ENCODE data around the gene LCE5A. TPM values are rescaled to one million over a fixed set of nuclear protein-coding genes. Genes with fewer than 3 reads are reported as not detected.

LCE5A gene
- polyA plus RNA-seq, 1 donor (not counting 4 experiments of a cell fraction or from before 2014, with no cell fraction given), result not detected

DNA sequence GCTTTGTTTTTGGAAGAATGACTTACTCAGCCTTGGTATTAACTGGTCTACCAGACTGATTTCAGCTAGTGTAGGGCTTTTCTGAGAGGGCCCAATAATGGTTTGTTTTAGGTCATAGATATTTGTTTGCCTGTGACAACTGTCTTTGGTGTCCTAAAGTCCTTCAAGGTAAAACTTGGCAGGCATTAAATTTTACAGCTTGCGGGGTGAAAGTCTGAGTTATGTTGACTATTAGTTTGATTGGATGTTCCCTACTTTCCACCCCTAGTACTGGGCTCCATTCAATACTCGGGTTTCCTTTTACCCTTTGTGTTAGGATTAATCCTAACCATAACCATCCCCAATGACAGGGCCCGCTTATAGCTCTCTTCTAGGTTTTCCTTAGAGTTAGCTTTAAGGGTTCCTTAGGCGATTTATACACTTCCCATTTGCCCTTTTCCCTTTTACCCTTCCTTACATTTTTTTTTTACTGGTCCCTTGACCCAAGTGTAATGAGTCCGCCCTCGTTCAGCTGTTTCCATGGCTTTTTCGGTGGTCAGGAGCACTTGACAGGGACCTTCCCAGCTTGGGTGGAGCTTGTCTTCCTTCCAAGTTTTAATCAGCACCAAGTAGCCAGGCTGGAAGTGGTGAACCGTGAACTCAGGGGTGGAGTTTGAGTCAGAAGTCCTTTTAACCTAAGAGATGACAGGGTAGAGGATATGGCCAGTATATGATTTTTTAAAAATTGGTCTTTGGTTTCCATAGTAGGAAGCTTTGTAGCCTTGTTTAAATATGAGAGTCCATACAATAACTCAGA lies 28.5 kb upstream of the LCE5A start:
- no peak for TF ChIP-seq EZH2 (IDR thresholded peaks at IDR 0.05; ENCODE audit: low read length)
- TF ChIP-seq CTCF (optimal IDR thresholded peaks at IDR 0.05 in 1 of 3, IDR thresholded peaks at IDR 0.05 in 1 of 3, conservative IDR thresholded peaks at IDR 0.05 in 1 of 3; ENCODE audit: extremely low read depth in 1 of 3, insufficient read depth in 2 of 3, low read length in 3 of 3), result no peak
- no peaks in the 10 kb centered on the region for H3K4me1 ChIP-seq (ENCODE audit: control insufficient read depth, extremely low read depth, insufficient read depth, low read length)
- H2AFZ ChIP-seq (ENCODE audit: control insufficient read depth, low read length), result no peak overlapping the region
- peaks cover 5% of the 10 kb centered on the region for H3K9me3 ChIP-seq (ENCODE audit: control insufficient read depth, low read depth, low read length)
- H3K9me1 ChIP-seq (ENCODE audit: control insufficient read depth, extremely low read depth, insufficient read depth, low read length), result no peaks in the 10 kb centered on the region
- H3K79me2 ChIP-seq (ENCODE audit: control insufficient read depth, insufficient read depth, low read length), result no peaks in the 10 kb centered on the region
- no peaks in the 10 kb centered on the region for H3K36me3 ChIP-seq (ENCODE audit: control insufficient read depth in 2 of 2, extremely low read depth in 1 of 2, insufficient read depth in 2 of 2, low read length in 2 of 2)
- no peaks in the 10 kb centered on the region for H3K27me3 ChIP-seq (ENCODE audit: control insufficient read depth, extremely low read depth, insufficient read depth, low read length)
- H3K4me3 ChIP-seq (ENCODE audit: control insufficient read depth in 2 of 3, extremely low read depth in 1 of 3, insufficient read depth in 2 of 3, low read depth in 1 of 3, low read length in 3 of 3), result no peak overlapping the region
- H4K20me1 ChIP-seq (ENCODE audit: control insufficient read depth, extremely low read depth, insufficient read depth, low read length), result no peaks in the 10 kb centered on the region
- no peak overlapping the region for H3K4me2 ChIP-seq (ENCODE audit: control insufficient read depth, extremely low read depth, insufficient read depth, low read depth, low read length)
- H3K9ac ChIP-seq (ENCODE audit: control insufficient read depth, extremely low read depth, insufficient read depth, low read length), result no peak overlapping the region
- dilution Hi-C loops (cut with MboI; ENCODE audit: extremely low pct_ligation_motif_present, low sequenced_read_pairs), result no loop called here
- no peak for FAIRE-seq
- H3K27ac ChIP-seq (ENCODE audit: control insufficient read depth, insufficient read depth, low read length), result no peak overlapping the region
- DNase-seq (ENCODE audit: low read depth, low spot score), result no peak

DNA sequence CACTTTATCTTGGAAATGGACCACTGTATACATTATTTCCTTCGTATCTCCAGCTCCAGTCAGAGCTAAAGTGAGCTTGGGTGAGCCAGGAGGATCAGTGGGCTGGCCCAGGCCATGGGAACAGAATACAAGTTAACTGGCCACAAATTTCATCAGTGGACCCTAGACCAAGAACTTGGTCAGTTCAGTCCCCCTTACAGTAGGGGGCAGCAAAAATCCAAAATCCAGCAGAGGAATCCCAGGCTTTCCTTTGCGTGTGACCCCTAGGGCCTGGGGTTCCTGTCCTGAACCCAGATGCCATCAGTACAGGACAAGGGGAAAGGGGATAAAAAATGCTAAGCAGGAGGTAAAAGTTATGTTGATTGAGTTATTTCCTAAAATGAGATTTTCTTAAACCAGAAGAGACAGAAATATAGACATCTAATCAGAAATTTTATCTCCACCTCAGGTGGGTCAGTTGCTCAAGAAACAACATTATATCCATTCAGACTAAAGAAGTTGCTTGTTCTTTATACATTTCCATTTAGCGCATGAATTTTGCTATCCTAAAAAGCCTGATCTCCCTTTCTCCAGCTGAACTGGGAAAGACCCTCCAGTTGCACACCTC lies 24.1 kb upstream of the LCE5A start:
- FAIRE-seq (peak; percentile 44), DNase-seq (ENCODE audit: low read depth, low spot score) (no peak)
- H3K9me1 ChIP-seq (ENCODE audit: control insufficient read depth, extremely low read depth, insufficient read depth, low read length), result no peaks in the 10 kb centered on the region
- peaks cover 12% of the 10 kb centered on the region for H3K4me1 ChIP-seq (ENCODE audit: control insufficient read depth, extremely low read depth, insufficient read depth, low read length)
- H3K9me3 ChIP-seq (ENCODE audit: control insufficient read depth, low read depth, low read length), result no peaks in the 10 kb centered on the region
- peak; percentile 38 to 54 (median 41) for TF ChIP-seq CTCF (optimal IDR thresholded peaks at IDR 0.05 in 1 of 3, IDR thresholded peaks at IDR 0.05 in 1 of 3, conservative IDR thresholded peaks at IDR 0.05 in 1 of 3; ENCODE audit: extremely low read depth in 1 of 3, insufficient read depth in 2 of 3, low read length in 3 of 3)
- no peak for TF ChIP-seq EZH2 (IDR thresholded peaks at IDR 0.05; ENCODE audit: low read length)
- H2AFZ ChIP-seq (ENCODE audit: control insufficient read depth, low read length), result no peak overlapping the region
- no peaks in the 10 kb centered on the region for H3K27me3 ChIP-seq (ENCODE audit: control insufficient read depth, extremely low read depth, insufficient read depth, low read length)
- no peak overlapping the region for H3K9ac ChIP-seq (ENCODE audit: control insufficient read depth, extremely low read depth, insufficient read depth, low read length)
- no peaks in the 10 kb centered on the region for H4K20me1 ChIP-seq (ENCODE audit: control insufficient read depth, extremely low read depth, insufficient read depth, low read length)
- H3K27ac ChIP-seq (ENCODE audit: control insufficient read depth, insufficient read depth, low read length), result no peak overlapping the region
- dilution Hi-C loops (cut with MboI; ENCODE audit: extremely low pct_ligation_motif_present, low sequenced_read_pairs), result no loop called here
- no peaks in the 10 kb centered on the region for H3K79me2 ChIP-seq (ENCODE audit: control insufficient read depth, insufficient read depth, low read length)
- H3K36me3 ChIP-seq (ENCODE audit: control insufficient read depth in 2 of 2, extremely low read depth in 1 of 2, insufficient read depth in 2 of 2, low read length in 2 of 2), result no peaks in the 10 kb centered on the region
- no peak overlapping the region for H3K4me3 ChIP-seq (ENCODE audit: control insufficient read depth in 2 of 3, extremely low read depth in 1 of 3, insufficient read depth in 2 of 3, low read depth in 1 of 3, low read length in 3 of 3)
- no peak overlapping the region for H3K4me2 ChIP-seq (ENCODE audit: control insufficient read depth, extremely low read depth, insufficient read depth, low read depth, low read length)
